ENCODE data around the gene P2RX3. TPM values are rescaled to one million over a fixed set of nuclear protein-coding genes. Genes with fewer than 3 reads are reported as not detected.

The P2RX3 gene
- total RNA-seq, 2 donors from 2014 or later, result not detected

GRCh38 chr11:57307666-57308270 lies 30.4 kb upstream of the P2RX3 start:
- no peaks in the 10 kb centered on the region for H3K9me3 Mint-ChIP-seq
- Histone ChIP-seq H3K4me1 (ENCODE audit: control insufficient read depth, insufficient read depth, low read length) (no peaks in the 10 kb centered on the region), H3K9me3 (ENCODE audit: control insufficient read depth, low read length) (no peaks in the 10 kb centered on the region), H3K36me3 (ENCODE audit: control insufficient read depth, insufficient read depth, low read length) (peaks cover 47% of the 10 kb centered on the region), H3K27me3 (ENCODE audit: control insufficient read depth, insufficient read depth, low read length, poor library complexity, severe bottlenecking) (no peaks in the 10 kb centered on the region), H3K27ac (ENCODE audit: low read depth, low read length) (no peak overlapping the region), H3K9ac (ENCODE audit: extremely low read depth, low read length, poor library complexity, severe bottlenecking) (no peak overlapping the region), H3K4me3 (ENCODE audit: low read length) (no peak overlapping the region)
- H3K4me3 Mint-ChIP-seq, result no peak overlapping the region
- H3K4me1 Mint-ChIP-seq, result peaks cover 28% of the 10 kb centered on the region
- 88 to 95% methylated on average over 5 to 7 of the region's 7 CpGs for WGBS, 2 experiments (ENCODE audit: insufficient coverage in 1 of 2, insufficient read length in 1 of 2)
- no peaks in the 10 kb centered on the region for H3K27me3 Mint-ChIP-seq (ENCODE audit: insufficient read depth)
- no peak for DNase-seq
- H3K27ac Mint-ChIP-seq, result no peak overlapping the region
- peaks cover 46% of the 10 kb centered on the region for H3K36me3 Mint-ChIP-seq (ENCODE audit: low read depth)
- TF ChIP-seq, protein P1, sequence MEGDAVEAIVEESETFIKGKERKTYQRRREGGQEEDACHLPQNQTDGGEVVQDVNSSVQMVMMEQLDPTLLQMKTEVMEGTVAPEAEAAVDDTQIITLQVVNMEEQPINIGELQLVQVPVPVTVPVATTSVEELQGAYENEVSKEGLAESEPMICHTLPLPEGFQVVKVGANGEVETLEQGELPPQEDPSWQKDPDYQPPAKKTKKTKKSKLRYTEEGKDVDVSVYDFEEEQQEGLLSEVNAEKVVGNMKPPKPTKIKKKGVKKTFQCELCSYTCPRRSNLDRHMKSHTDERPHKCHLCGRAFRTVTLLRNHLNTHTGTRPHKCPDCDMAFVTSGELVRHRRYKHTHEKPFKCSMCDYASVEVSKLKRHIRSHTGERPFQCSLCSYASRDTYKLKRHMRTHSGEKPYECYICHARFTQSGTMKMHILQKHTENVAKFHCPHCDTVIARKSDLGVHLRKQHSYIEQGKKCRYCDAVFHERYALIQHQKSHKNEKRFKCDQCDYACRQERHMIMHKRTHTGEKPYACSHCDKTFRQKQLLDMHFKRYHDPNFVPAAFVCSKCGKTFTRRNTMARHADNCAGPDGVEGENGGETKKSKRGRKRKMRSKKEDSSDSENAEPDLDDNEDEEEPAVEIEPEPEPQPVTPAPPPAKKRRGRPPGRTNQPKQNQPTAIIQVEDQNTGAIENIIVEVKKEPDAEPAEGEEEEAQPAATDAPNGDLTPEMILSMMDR (conservative IDR thresholded peaks at IDR 0.05), result no peak

GRCh38 chr11:57308426-57309060 lies 29.6 kb upstream of the P2RX3 start:
- Mint-ChIP-seq H3K9me3 (no peaks in the 10 kb centered on the region), H3K4me1 (peaks cover 28% of the 10 kb centered on the region), H3K36me3 (ENCODE audit: low read depth) (peaks cover 40% of the 10 kb centered on the region), H3K4me3 (no peak overlapping the region), H3K27ac (peak overlapping the region; percentile 46), H3K27me3 (ENCODE audit: insufficient read depth) (no peaks in the 10 kb centered on the region)
- Histone ChIP-seq H3K27me3 (ENCODE audit: control insufficient read depth, insufficient read depth, low read length, poor library complexity, severe bottlenecking) (no peaks in the 10 kb centered on the region), H3K9ac (ENCODE audit: extremely low read depth, low read length, poor library complexity, severe bottlenecking) (no peak overlapping the region), H3K4me3 (ENCODE audit: low read length) (no peak overlapping the region), H3K4me1 (ENCODE audit: control insufficient read depth, insufficient read depth, low read length) (no peaks in the 10 kb centered on the region), H3K27ac (ENCODE audit: low read depth, low read length) (no peak overlapping the region), H3K9me3 (ENCODE audit: control insufficient read depth, low read length) (no peaks in the 10 kb centered on the region), H3K36me3 (ENCODE audit: control insufficient read depth, insufficient read depth, low read length) (peaks cover 41% of the 10 kb centered on the region)
- DNase-seq, result no peak
- WGBS, 2 experiments (ENCODE audit: insufficient coverage in 1 of 2, insufficient read length in 1 of 2), result 94 to 100% methylated on average over 7 to 10 of the region's 10 CpGs
- TF ChIP-seq, protein P1 (conservative IDR thresholded peaks at IDR 0.05), result no peak

DNA sequence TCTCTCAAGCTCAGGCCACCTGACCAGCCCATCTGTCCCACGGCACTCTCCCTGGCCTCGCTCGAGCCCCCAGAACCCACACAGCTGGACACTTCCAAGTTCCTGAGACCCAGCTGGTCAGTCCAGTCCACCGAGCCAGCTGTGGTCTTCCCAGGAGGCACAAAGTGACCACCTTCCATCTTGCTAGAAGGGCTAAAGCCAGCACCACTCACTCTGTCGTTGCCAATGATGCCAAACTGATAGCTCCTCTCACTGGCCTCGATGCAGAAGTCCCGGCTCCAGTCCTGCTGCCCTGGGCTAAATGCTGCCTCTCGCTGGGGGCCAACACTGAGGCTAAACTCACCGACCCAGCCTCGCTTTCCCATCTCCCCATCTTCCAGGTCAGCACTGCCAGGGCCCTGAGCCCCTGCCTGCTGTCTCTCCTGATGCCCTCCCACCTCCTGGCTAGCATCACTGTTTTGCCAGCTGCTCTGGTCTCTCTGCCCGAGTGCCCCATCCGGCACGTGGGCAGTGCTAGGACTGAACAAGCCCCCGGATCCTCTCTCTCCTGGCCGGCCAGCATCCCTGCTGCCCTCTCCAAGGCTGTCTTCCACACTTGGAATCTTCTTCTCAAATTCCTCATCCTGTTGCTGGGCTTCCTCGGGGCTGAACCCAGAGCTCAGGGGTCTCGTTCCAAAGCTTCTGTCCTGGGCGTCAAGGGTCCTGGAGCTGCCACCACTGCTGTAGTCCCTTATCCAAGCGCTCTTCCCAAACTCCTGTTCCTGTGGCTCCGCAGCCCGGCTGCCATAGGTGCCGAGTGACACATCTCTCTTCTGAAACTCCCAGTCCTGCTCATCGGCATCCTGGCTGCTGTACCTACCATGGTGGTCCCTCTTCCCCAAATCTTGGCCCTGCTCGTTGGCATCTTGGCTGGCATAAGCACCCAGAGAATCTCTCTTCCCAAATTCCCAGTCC lies 28.8 kb upstream of the P2RX3 start:
- H3K36me3 ChIP-seq (ENCODE audit: control insufficient read depth, insufficient read depth, low read length), result peaks cover 46% of the 10 kb centered on the region
- H3K9ac ChIP-seq (ENCODE audit: extremely low read depth, low read length, poor library complexity, severe bottlenecking), result no peak overlapping the region
- peaks cover 39% of the 10 kb centered on the region for H3K36me3 Mint-ChIP-seq (ENCODE audit: low read depth)
- no peaks in the 10 kb centered on the region for H3K27me3 Mint-ChIP-seq (ENCODE audit: insufficient read depth)
- no peak overlapping the region for H3K4me3 ChIP-seq (ENCODE audit: low read length)
- WGBS, 2 experiments (ENCODE audit: insufficient coverage in 1 of 2, insufficient read length in 1 of 2), result 94 to 97% methylated on average over 17 to 24 of the region's 24 CpGs
- H3K4me1 Mint-ChIP-seq, result peaks cover 26% of the 10 kb centered on the region
- peak overlapping the region; percentile 46 for H3K27ac Mint-ChIP-seq
- no peaks in the 10 kb centered on the region for H3K27me3 ChIP-seq (ENCODE audit: control insufficient read depth, insufficient read depth, low read length, poor library complexity, severe bottlenecking)
- no peak overlapping the region for H3K27ac ChIP-seq (ENCODE audit: low read depth, low read length)
- TF ChIP-seq, protein P1 (conservative IDR thresholded peaks at IDR 0.05), result no peak
- no peak for DNase-seq
- H3K9me3 ChIP-seq (ENCODE audit: control insufficient read depth, low read length), result no peaks in the 10 kb centered on the region
- H3K4me3 Mint-ChIP-seq, result no peak overlapping the region
- no peaks in the 10 kb centered on the region for H3K4me1 ChIP-seq (ENCODE audit: control insufficient read depth, insufficient read depth, low read length)
- no peaks in the 10 kb centered on the region for H3K9me3 Mint-ChIP-seq

Data from endodermal cell (in vitro differentiated cells).